Esophagus muscularis mucosa (tissue), 4 donors: ENCODE results near the gene ENPP6.

Experiments used
- EP300 ChIP-seq: sonication (generic); formaldehyde crosslinking; IDR thresholded peaks from one replicate; pipeline ENCODE4 v1.6.1; 2017; ENCODE audit warnings: antibody characterized with exemption
- POLR2A ChIP-seq: fragments of 450-650 bp; IDR thresholded peaks from one replicate; pipeline ENCODE4 v1.6.1; 2017; ENCODE audit warnings: antibody characterized with exemption, moderate library complexity, mild to moderate bottlenecking, low read depth
- TF ChIP-seq, protein P1 (sequence below), 3 experiments: fragments of 200-600 bp in 2 of 3; fragments of 450-650 bp in 1 of 3; sonication (generic) in 2 of 3; IDR thresholded peaks; one replicate each; pipeline ENCODE4 v1.5.1; 2017 to 2019; ENCODE audit warnings: antibody characterized with exemption in 3 of 3, mild to moderate bottlenecking in 2 of 3, moderate library complexity in 1 of 3

DNA sequence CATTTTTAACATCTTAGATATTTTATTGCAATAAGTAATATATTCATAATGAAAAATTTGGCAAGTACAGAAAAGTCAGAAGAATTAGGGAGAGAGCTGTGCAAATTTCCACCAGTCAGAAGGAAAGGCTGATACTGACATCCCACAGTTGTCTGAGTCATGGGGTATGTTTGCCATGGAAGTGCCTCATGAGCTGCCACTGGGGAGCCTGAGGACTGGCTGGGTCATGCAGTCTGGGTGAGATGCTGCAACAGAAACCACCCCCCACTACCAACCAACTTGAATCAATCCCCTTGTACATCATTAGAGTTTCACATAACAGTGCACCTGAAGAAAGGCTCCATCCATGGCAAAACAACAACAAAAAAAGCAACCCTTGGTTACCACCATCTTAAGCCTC is 45.2 kb upstream of the ENPP6 start:
- no peak for TF ChIP-seq POLR2A
- TF ChIP-seq, protein P1, sequence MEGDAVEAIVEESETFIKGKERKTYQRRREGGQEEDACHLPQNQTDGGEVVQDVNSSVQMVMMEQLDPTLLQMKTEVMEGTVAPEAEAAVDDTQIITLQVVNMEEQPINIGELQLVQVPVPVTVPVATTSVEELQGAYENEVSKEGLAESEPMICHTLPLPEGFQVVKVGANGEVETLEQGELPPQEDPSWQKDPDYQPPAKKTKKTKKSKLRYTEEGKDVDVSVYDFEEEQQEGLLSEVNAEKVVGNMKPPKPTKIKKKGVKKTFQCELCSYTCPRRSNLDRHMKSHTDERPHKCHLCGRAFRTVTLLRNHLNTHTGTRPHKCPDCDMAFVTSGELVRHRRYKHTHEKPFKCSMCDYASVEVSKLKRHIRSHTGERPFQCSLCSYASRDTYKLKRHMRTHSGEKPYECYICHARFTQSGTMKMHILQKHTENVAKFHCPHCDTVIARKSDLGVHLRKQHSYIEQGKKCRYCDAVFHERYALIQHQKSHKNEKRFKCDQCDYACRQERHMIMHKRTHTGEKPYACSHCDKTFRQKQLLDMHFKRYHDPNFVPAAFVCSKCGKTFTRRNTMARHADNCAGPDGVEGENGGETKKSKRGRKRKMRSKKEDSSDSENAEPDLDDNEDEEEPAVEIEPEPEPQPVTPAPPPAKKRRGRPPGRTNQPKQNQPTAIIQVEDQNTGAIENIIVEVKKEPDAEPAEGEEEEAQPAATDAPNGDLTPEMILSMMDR (IDR thresholded peaks at IDR 0.05): no peak
- no peak for TF ChIP-seq EP300
